GM21723 (cell line): ENCODE data around the gene RGS10.
"Not testable (repeated sequence)": the region's sequence is repeated elsewhere in the genome, so short reads cannot be mapped to it uniquely, and the experiment has no call there.

Source experiments
- ATAC-seq: cut with Tn5 transposase; IDR thresholded peaks from one replicate; pipeline ENCODE4 v1.9.1; 2021; ENCODE audit warnings: mild to moderate bottlenecking, moderate library complexity; ENCODE audit not compliant: unreplicated experiment

Gene RGS10

GRCh38 chr10:119542357-119542987, at the start of gene RGS10:
TSS of gene RGS10 (minus strand) at chr10:119542719. CDS start at chr10:119542638, 81 bp downstream.
- peak; percentile 79 for ATAC-seq

GRCh38 chr10:119588071-119588470, 45.6 kb upstream of the RGS10 start:
- ATAC-seq: no peak

GRCh38 chr10:119578355-119578754, 35.8 kb upstream of the RGS10 start:
- ATAC-seq: no peak

- ATAC-seq: no peak
Observed at GRCh38 chr10:119575991-119576390, 33.5 kb upstream of the RGS10 start.

- ATAC-seq: no peak
Observed at GRCh38 chr10:119575506-119575905, 33.0 kb upstream of the RGS10 start.

- no peak for ATAC-seq
Observed at GRCh38 chr10:119567978-119568377, 25.5 kb upstream of the RGS10 start.

GRCh38 chr10:119562097-119562496, 19.6 kb upstream of the RGS10 start:
- ATAC-seq: no peak

- ATAC-seq: not testable (repeated sequence)
Observed at GRCh38 chr10:119559511-119559910, 17.0 kb upstream of the RGS10 start.

- ATAC-seq: not testable (repeated sequence)
Observed at GRCh38 chr10:119556081-119556480, 13.6 kb upstream of the RGS10 start.

- no peak for ATAC-seq
Observed at GRCh38 chr10:119555178-119555784, 12.8 kb upstream of the RGS10 start.

- no peak for ATAC-seq
Observed at GRCh38 chr10:119550827-119551226, 8.3 kb upstream of the RGS10 start.

GRCh38 chr10:119549247-119549999, 6.9 kb upstream of the RGS10 start:
- ATAC-seq: no peak

GRCh38 chr10:119546009-119546408, 3.5 kb upstream of the RGS10 start:
- no peak for ATAC-seq

- ATAC-seq: no peak
Observed at GRCh38 chr10:119545310-119545709, 2.8 kb upstream of the RGS10 start.

- ATAC-seq: no peak
Observed at GRCh38 chr10:119543814-119544642, 1.5 kb upstream of the RGS10 start.

- ATAC-seq: peak; percentile 47
Observed at GRCh38 chr10:119542988-119543813, 682 bp upstream of the RGS10 start.

GRCh38 chr10:119541459-119542356, 811 bp downstream of the RGS10 start:
- ATAC-seq: peak; percentile 26

- ATAC-seq: no peak
Observed at GRCh38 chr10:119541046-119541445, 1.5 kb downstream of the RGS10 start.

GRCh38 chr10:119540038-119540437, 2.5 kb downstream of the RGS10 start:
- no peak for ATAC-seq
